Mesenchymal stem cell (in vitro differentiated cells and primary cell): ENCODE results near the gene FXYD7.

Experiments
- DNase-seq: peaks from one replicate; pipeline ENCODE4 v3.0.0-alpha.2; 2013
- H2AFZ ChIP-seq: one replicate; pipeline ENCODE4 v1.6.1; 2013; ENCODE audit warnings: low read depth, mild to moderate bottlenecking, control low read depth, inconsistent platforms, low read length, moderate library complexity
- H2AK5ac ChIP-seq: 2 replicates; pipeline ENCODE4 v1.6.1; 2013; ENCODE audit warnings: low read length, moderate library complexity, mild to moderate bottlenecking, inconsistent platforms; ENCODE audit not compliant: severe bottlenecking
- H2BK120ac ChIP-seq: one replicate; pipeline ENCODE4 v1.6.1; 2013; ENCODE audit warnings: low read depth, mild to moderate bottlenecking, inconsistent platforms, low read length, moderate library complexity
- H2BK12ac ChIP-seq, 2 experiments: one replicate each; pipeline ENCODE4 v1.6.1; 2013; ENCODE audit warnings: inconsistent platforms in 2 of 2, low read length in 2 of 2, mild to moderate bottlenecking in 2 of 2, moderate library complexity in 2 of 2, control low read depth in 1 of 2
- H2BK15ac ChIP-seq: one replicate; pipeline ENCODE4 v1.6.1; 2013; ENCODE audit warnings: mild to moderate bottlenecking, low read depth, inconsistent platforms; ENCODE audit not compliant: poor library complexity, severe bottlenecking
- H2BK5ac ChIP-seq: 2 replicates; pipeline ENCODE4 v1.6.1; 2013; ENCODE audit warnings: low read depth, mild to moderate bottlenecking, low read length, control low read depth, inconsistent platforms; ENCODE audit not compliant: poor library complexity, severe bottlenecking
- H3K14ac ChIP-seq, 2 experiments: one replicate each; pipeline ENCODE4 v1.6.1; 2013; ENCODE audit warnings: inconsistent platforms in 2 of 2, low read length in 2 of 2, control low read depth in 1 of 2, mild to moderate bottlenecking in 1 of 2, moderate library complexity in 1 of 2
- H3K18ac ChIP-seq, 2 experiments: one replicate each; pipeline ENCODE4 v1.6.1; 2013; ENCODE audit warnings: inconsistent platforms in 2 of 2, low read length in 2 of 2, control low read depth in 1 of 2, low read depth in 1 of 2, mild to moderate bottlenecking in 1 of 2
- H3K23ac ChIP-seq, 2 experiments: one replicate each; pipeline ENCODE4 v1.6.1; 2013; ENCODE audit warnings: inconsistent platforms in 2 of 2, low read length in 2 of 2, mild to moderate bottlenecking in 2 of 2, moderate library complexity in 2 of 2, control low read depth in 1 of 2
- H3K27ac ChIP-seq: 2 replicates; pipeline ENCODE4 v1.5.1; 2013; ENCODE audit warnings: mild to moderate bottlenecking, moderate library complexity, low read length, control low read depth, inconsistent platforms; ENCODE audit not compliant: poor library complexity, severe bottlenecking
- H3K27me3 ChIP-seq, 2 experiments: 2 replicates each; pipeline versions ENCODE4 v1.6.1 to v1.7.0; 2013; ENCODE audit warnings: low read length in 2 of 2, mild to moderate bottlenecking in 2 of 2, moderate library complexity in 2 of 2, control low read depth in 1 of 2, inconsistent platforms in 1 of 2; ENCODE audit not compliant: control insufficient read depth in 1 of 2, insufficient read depth in 1 of 2
- H3K36me3 ChIP-seq, 2 experiments: 2 replicates each; pipeline versions ENCODE4 v1.6.1 to v1.7.0; 2013; ENCODE audit warnings: low read length in 2 of 2, control low read depth in 1 of 2, inconsistent platforms in 1 of 2, low read depth in 1 of 2, mild to moderate bottlenecking in 1 of 2; ENCODE audit not compliant: insufficient read depth in 2 of 2, control insufficient read depth in 1 of 2
- H3K4ac ChIP-seq, 2 experiments: one replicate each; pipeline ENCODE4 v1.6.1; 2013; ENCODE audit warnings: inconsistent platforms in 2 of 2, low read length in 2 of 2, mild to moderate bottlenecking in 2 of 2, moderate library complexity in 2 of 2, control low read depth in 1 of 2, low read depth in 1 of 2
- H3K4me1 ChIP-seq: 2 replicates; pipeline ENCODE4 v1.6.1; 2013; ENCODE audit warnings: low read depth, low read length, control low read depth; ENCODE audit not compliant: control insufficient read depth, insufficient read depth
- H3K4me2 ChIP-seq: 2 replicates; pipeline ENCODE4 v1.6.1; 2013; ENCODE audit warnings: low read length, mild to moderate bottlenecking, inconsistent platforms; ENCODE audit not compliant: poor library complexity, severe bottlenecking
- H3K4me3 ChIP-seq, 2 experiments: 2 replicates each; pipeline versions ENCODE4 v1.5.1 to v1.7.0; 2013; ENCODE audit warnings: low read length in 2 of 2, mild to moderate bottlenecking in 2 of 2, control low read depth in 1 of 2, low read depth in 1 of 2; ENCODE audit not compliant: insufficient read depth in 1 of 2
- H3K79me1 ChIP-seq: replicated peaks from 2 replicates; pipeline ENCODE4 v1.6.1; 2013; ENCODE audit warnings: mild to moderate bottlenecking, control low read depth, low read length, inconsistent platforms; ENCODE audit not compliant: poor library complexity, severe bottlenecking
- H3K9ac ChIP-seq: 2 replicates; pipeline ENCODE4 v1.7.0; 2013; ENCODE audit warnings: mild to moderate bottlenecking, low read length, moderate library complexity
- H3K9me3 ChIP-seq: 2 replicates; pipeline ENCODE4 v1.7.0; 2013; ENCODE audit warnings: mild to moderate bottlenecking, low read length; ENCODE audit not compliant: control insufficient read depth
- H4K8ac ChIP-seq: one replicate; pipeline ENCODE4 v1.6.1; 2013; ENCODE audit warnings: inconsistent platforms, mild to moderate bottlenecking, low read length, moderate library complexity
- H4K91ac ChIP-seq: one replicate; pipeline ENCODE4 v1.6.1; 2013; ENCODE audit warnings: mild to moderate bottlenecking, low read length, inconsistent platforms
- WGBS: methylation state at CpG from one replicate; pipeline ENCODE4 v1.1.7; 2013; ENCODE audit warnings: mixed read lengths; 5-methylcytosine and 5-hydroxymethylcytosine counted together

FXYD7 gene

GRCh38 chr19:35112995-35113688 lies 29.9 kb upstream of the FXYD7 start:
- Histone ChIP-seq H3K36me3 (no peaks in the 10 kb centered on the region), H3K18ac (no peak overlapping the region), H3K9ac (no peak overlapping the region), H3K14ac (no peak overlapping the region), H3K4ac (no peak overlapping the region), H4K8ac (no peak overlapping the region), H2AFZ (no peak overlapping the region), H3K27me3 (peaks cover 6 to 24% of the 10 kb centered on the region in 2 experiments), H3K4me2 (no peak overlapping the region), H3K9me3 (no peaks in the 10 kb centered on the region), H3K23ac (no peak overlapping the region), H2BK12ac (no peak overlapping the region), H4K91ac (no peak overlapping the region), H2BK15ac (no peak overlapping the region), H3K4me3 (no peak overlapping the region), H3K79me1 (no peaks in the 10 kb centered on the region), H2BK120ac (no peak overlapping the region), H3K4me1 (no peaks in the 10 kb centered on the region), H2BK5ac (no peak overlapping the region), H3K27ac (no peak overlapping the region), H2AK5ac (no peak overlapping the region)
- DNase-seq: no peak
- WGBS: 78% methylated on average over 15 of the region's 15 CpGs

- H2BK15ac ChIP-seq: no peak overlapping the region
- no peak overlapping the region for H3K4me2 ChIP-seq
- no peak overlapping the region for H3K27ac ChIP-seq
- H3K79me1 ChIP-seq: no peaks in the 10 kb centered on the region
- H3K27me3 ChIP-seq: peaks cover 6 to 24% of the 10 kb centered on the region in 2 experiments
- H3K4ac ChIP-seq: no peak overlapping the region
- no peak overlapping the region for H3K23ac ChIP-seq
- no peak overlapping the region for H2BK5ac ChIP-seq
- no peaks in the 10 kb centered on the region for H3K9me3 ChIP-seq
- no peak overlapping the region for H2BK12ac ChIP-seq
- no peak overlapping the region for H2AK5ac ChIP-seq
- no peaks in the 10 kb centered on the region for H3K36me3 ChIP-seq
- H3K18ac ChIP-seq: no peak overlapping the region
- H3K4me3 ChIP-seq: peak overlapping the region in 1 of 2 experiments; percentile 69
- no peak overlapping the region for H4K8ac ChIP-seq
- H3K9ac ChIP-seq: peak overlapping the region; percentile 76
- 22% methylated on average over 20 of the region's 23 CpGs for WGBS
- no peaks in the 10 kb centered on the region for H3K4me1 ChIP-seq
- no peak overlapping the region for H3K14ac ChIP-seq
- no peak overlapping the region for H2BK120ac ChIP-seq
- H2AFZ ChIP-seq: no peak overlapping the region
- DNase-seq: peak; percentile 47
- no peak overlapping the region for H4K91ac ChIP-seq
Measured at GRCh38 chr19:35114353-35115176, 28.5 kb upstream of the FXYD7 start.

- 63% methylated on average over 12 of the region's 14 CpGs for WGBS
- H3K9me3 ChIP-seq: no peaks in the 10 kb centered on the region
- H2BK12ac ChIP-seq: no peak within 1 kb of the TSS
- H3K27ac ChIP-seq: no peak within 1 kb of the TSS
- peaks cover 6 to 24% of the 10 kb centered on the region in 2 experiments for H3K27me3 ChIP-seq
- no peak for DNase-seq
- H4K91ac ChIP-seq: no peak within 1 kb of the TSS
- no peaks in the 10 kb centered on the region for H3K36me3 ChIP-seq
- H3K4me3 ChIP-seq: peak within 1 kb of the TSS in 1 of 2 experiments; percentile 69
- no peak within 1 kb of the TSS for H3K4me2 ChIP-seq
- H3K4ac ChIP-seq: no peak within 1 kb of the TSS
- H3K4me1 ChIP-seq: no peaks in the 10 kb centered on the region
- no peak within 1 kb of the TSS for H2AK5ac ChIP-seq
- no peak within 1 kb of the TSS for H3K14ac ChIP-seq
- H4K8ac ChIP-seq: no peak within 1 kb of the TSS
- H2AFZ ChIP-seq: no peak within 1 kb of the TSS
- H3K23ac ChIP-seq: no peak within 1 kb of the TSS
- no peak within 1 kb of the TSS for H3K18ac ChIP-seq
- peak within 1 kb of the TSS; percentile 7 for H2BK15ac ChIP-seq
- H3K79me1 ChIP-seq: no peaks in the 10 kb centered on the region
- H2BK5ac ChIP-seq: no peak within 1 kb of the TSS
- H2BK120ac ChIP-seq: no peak within 1 kb of the TSS
- H3K9ac ChIP-seq: peak within 1 kb of the TSS; percentile 76
Measured at GRCh38 chr19:35115177-35115951, 27.7 kb upstream of the FXYD7 start, which contains the start of gene FXYD3. Gene FXYD3, plus strand, starts transcription at chr19:35115823. Its CDS starts 3,554 bp downstream, at chr19:35119377.
